ENCODE measurements around the gene RRAGC.
"Not testable (repeated sequence)": the region's sequence is repeated elsewhere in the genome, so short reads cannot be mapped to it uniquely, and the experiment has no call there.

RRAGC gene

DNA sequence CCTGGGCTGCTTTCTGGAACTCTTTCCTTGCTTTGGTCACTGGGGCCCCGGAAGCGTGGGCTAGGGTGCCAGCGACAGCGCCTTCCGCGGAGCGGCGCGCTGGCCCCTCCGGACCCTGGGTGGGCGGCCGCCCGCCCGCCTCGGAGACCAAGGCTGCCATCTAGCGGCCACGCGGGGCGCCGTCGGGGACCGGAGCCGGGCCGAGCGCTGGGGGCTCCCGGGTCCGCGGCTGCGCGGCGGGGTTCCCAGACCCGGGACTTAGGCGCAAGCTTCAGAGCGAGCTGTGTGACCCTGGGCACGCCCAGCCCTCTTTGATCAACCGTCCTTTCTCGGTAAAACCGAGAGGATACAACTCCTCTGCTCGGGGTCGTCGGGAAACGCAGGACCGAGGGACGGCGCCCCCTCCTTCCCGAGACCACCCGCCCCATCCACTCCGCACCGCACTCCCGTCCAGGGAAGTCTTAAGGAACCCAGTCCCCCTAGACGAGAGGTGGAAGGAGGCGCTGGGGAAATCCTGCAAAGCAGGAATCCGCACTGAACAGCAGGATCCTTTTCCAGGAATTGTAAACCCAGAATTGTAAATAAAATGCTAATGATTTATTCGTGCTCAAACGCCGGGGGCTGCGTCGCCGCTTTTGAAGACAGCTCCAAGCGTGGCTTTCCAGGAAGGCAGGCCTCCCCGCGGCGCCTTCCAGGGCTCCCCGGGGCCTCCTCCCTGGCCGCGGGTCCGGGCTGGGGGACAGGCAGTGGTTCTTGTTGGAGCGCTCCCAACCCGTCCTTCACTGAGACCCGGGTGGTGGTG is 41.2 kb downstream of the RRAGC start:
- peak overlapping the region; percentile 28 for H3K4me3 ChIP-seq (ENCODE audit: low read depth, low read length)
- DNase-seq (ENCODE audit: low read depth) = no peak
- TF ChIP-seq, protein P1, sequence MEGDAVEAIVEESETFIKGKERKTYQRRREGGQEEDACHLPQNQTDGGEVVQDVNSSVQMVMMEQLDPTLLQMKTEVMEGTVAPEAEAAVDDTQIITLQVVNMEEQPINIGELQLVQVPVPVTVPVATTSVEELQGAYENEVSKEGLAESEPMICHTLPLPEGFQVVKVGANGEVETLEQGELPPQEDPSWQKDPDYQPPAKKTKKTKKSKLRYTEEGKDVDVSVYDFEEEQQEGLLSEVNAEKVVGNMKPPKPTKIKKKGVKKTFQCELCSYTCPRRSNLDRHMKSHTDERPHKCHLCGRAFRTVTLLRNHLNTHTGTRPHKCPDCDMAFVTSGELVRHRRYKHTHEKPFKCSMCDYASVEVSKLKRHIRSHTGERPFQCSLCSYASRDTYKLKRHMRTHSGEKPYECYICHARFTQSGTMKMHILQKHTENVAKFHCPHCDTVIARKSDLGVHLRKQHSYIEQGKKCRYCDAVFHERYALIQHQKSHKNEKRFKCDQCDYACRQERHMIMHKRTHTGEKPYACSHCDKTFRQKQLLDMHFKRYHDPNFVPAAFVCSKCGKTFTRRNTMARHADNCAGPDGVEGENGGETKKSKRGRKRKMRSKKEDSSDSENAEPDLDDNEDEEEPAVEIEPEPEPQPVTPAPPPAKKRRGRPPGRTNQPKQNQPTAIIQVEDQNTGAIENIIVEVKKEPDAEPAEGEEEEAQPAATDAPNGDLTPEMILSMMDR (IDR thresholded peaks at IDR 0.05; ENCODE audit: control insufficient read depth, extremely low read depth, insufficient read depth) = peak; percentile 85

DNA sequence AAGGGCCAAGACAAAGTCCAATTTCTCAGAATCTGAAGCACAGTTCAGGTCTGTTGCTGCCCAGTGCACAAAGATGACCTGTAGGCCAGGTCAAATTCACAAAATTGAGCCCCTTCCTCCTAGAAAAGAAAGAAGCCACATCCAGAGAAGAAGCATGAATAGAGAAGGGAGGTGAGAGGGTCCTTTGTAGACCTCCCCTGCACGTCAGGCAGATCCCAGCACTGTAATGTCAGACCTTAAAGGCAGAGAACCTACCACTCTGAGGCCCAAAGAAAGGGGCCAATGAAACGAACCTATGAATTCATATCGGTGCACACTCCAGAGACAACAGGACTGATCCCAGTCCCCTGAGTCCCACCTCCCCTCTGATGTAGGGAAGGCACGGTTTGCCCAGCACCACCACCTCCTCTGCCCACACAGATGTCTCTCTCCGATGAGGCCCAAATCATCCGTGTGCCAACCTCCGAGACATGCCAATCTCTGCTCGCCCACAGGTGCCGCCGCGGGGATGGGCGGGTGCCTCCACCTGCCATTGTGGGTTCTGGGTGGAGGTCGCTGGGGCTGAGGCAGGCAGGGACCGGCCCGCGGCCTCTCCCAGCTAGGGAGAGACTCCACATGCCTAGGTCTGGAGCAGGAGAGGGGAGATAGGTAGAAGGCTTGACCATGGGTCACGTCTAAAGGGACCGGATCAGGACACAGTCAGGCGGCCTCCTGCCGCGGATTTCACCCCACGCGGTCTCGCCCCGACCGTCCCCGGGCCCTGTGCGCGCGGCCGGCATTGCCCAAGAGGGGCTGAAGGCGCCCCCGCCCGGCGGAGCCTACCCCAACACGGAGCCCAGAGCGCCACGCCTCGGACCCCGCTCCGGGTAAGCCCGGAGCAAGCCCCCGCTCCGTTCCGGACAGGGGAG is 42.1 kb downstream of the RRAGC start:
- DNase-seq (ENCODE audit: low read depth) = no peak
- no peak overlapping the region for H3K4me3 ChIP-seq (ENCODE audit: low read depth, low read length)
- TF ChIP-seq, protein P1 (IDR thresholded peaks at IDR 0.05; ENCODE audit: control insufficient read depth, extremely low read depth, insufficient read depth) = no peak

DNA sequence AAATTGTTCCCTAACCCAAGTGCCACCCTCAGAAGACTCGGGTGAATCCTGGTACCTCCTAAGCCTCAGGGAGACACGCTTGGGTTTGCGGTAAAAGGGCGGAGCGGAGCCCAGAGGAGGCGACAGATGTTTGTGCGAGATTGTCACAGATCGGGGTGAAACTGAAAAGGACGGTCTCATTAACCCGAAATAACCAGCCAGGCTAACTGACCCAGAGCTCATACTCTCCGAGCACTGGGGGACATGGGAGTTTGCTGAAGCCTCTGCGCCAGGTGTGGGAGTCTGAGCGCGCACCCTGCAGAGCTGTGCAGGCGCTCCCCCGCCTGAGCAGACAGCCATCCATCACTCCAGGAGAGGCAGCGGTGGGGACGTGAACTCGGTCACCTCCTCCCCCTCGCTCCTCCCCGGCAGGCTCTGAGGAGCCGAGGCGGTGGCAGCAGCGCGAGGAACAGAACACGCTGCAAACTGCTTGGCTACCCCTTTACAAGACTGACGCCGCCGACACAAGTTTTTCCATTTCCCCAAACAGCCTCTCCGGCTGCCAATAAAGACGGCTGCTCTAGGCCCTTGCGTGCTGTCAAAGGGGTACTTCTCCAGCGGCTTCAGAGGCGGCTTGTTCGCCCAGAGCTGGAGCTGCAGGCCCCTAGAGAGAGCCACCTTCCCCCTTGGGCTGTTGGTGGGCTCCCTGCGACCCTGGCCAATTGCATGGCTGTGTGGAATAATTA is 43.5 kb downstream of the RRAGC start:
- TF ChIP-seq, protein P1 (IDR thresholded peaks at IDR 0.05; ENCODE audit: control insufficient read depth, extremely low read depth, insufficient read depth) = no peak
- no peak for DNase-seq (ENCODE audit: low read depth)
- H3K4me3 ChIP-seq (ENCODE audit: low read depth, low read length) = no peak overlapping the region

- no peak overlapping the region for H3K4me3 ChIP-seq (ENCODE audit: low read depth, low read length)
- TF ChIP-seq, protein P1 (IDR thresholded peaks at IDR 0.05; ENCODE audit: control insufficient read depth, extremely low read depth, insufficient read depth) = no peak
These were observed 44.5 kb downstream of the RRAGC start for GRCh38 chr1:38814984-38815464.

GRCh38 chr1:38814444-38814983 is 45.1 kb downstream of the RRAGC start:
- no peak for DNase-seq (ENCODE audit: low read depth)
- no peak overlapping the region for H3K4me3 ChIP-seq (ENCODE audit: low read depth, low read length)
- TF ChIP-seq, protein P1 (IDR thresholded peaks at IDR 0.05; ENCODE audit: control insufficient read depth, extremely low read depth, insufficient read depth) = no peak

More at GRCh38 chr1:38814984-38815464, 44.5 kb downstream of the RRAGC start:
- DNase-seq (ENCODE audit: low read depth) = no peak

GRCh38 chr1:38812981-38813380 is 46.6 kb downstream of the RRAGC start:
- no peak for DNase-seq (ENCODE audit: low read depth)
- TF ChIP-seq, protein P1 (IDR thresholded peaks at IDR 0.05; ENCODE audit: control insufficient read depth, extremely low read depth, insufficient read depth) = no peak

GRCh38 chr1:38811466-38811865 is 48.1 kb downstream of the RRAGC start:
- H3K4me3 ChIP-seq (ENCODE audit: low read depth, low read length); DNase-seq (ENCODE audit: low read depth): not testable (repeated sequence)

More at GRCh38 chr1:38812981-38813380, 46.6 kb downstream of the RRAGC start:
- H3K4me3 ChIP-seq (ENCODE audit: low read depth, low read length) = no peak overlapping the region

Data from LNCaP clone FGC (cell line).